Trophoblast cell (in vitro differentiated cells and primary cell): ENCODE results near the gene GAB4. TPM values are rescaled to one million over a fixed set of nuclear protein-coding genes. Genes with fewer than 3 reads are reported as not detected.

Experiments
- DNase-seq, 2 donors: peaks; one replicate each; pipeline ENCODE4 v3.0.0-alpha.2; 2016
- H2AFZ ChIP-seq: 2 replicates; pipeline ENCODE4 v1.6.1; 2013; ENCODE audit warnings: low read length, moderate library complexity, mild to moderate bottlenecking; ENCODE audit not compliant: insufficient read depth, poor library complexity
- H2AK5ac ChIP-seq: 2 replicates; pipeline ENCODE4 v1.6.1; 2013; ENCODE audit warnings: mild to moderate bottlenecking, low read length
- H2BK120ac ChIP-seq: 2 replicates; pipeline ENCODE4 v1.6.1; 2013; ENCODE audit warnings: low read length, mild to moderate bottlenecking, moderate library complexity; ENCODE audit not compliant: insufficient read depth, poor library complexity
- H2BK12ac ChIP-seq: 2 replicates; pipeline ENCODE4 v1.6.1; 2013; ENCODE audit warnings: mild to moderate bottlenecking, low read length, moderate library complexity
- H2BK5ac ChIP-seq: 2 replicates; pipeline ENCODE4 v1.6.1; 2013; ENCODE audit warnings: low read length, low read depth, moderate library complexity, mild to moderate bottlenecking; ENCODE audit not compliant: poor library complexity
- H3K14ac ChIP-seq: 2 replicates; pipeline ENCODE4 v1.6.1; 2013; ENCODE audit warnings: mild to moderate bottlenecking, low read length
- H3K18ac ChIP-seq: 2 replicates; pipeline ENCODE4 v1.6.1; 2013; ENCODE audit warnings: mild to moderate bottlenecking, low read length
- H3K23ac ChIP-seq: 2 replicates; pipeline ENCODE4 v1.6.1; 2013; ENCODE audit warnings: low read length
- H3K27ac ChIP-seq: 2 replicates; pipeline ENCODE4 v1.5.1; 2013; ENCODE audit warnings: low read depth, mild to moderate bottlenecking, inconsistent platforms, low read length, moderate library complexity
- H3K27me3 ChIP-seq: 2 replicates; pipeline ENCODE4 v1.6.1; 2013; ENCODE audit warnings: inconsistent platforms, mild to moderate bottlenecking, low read length, moderate library complexity; ENCODE audit not compliant: insufficient read depth
- H3K36me3 ChIP-seq, 2 experiments: 1 replicate in 1 of 2; 2 replicates in 1 of 2; pipeline ENCODE4 v1.6.1; 2013; ENCODE audit warnings: low read length in 2 of 2, mild to moderate bottlenecking in 2 of 2, moderate library complexity in 1 of 2; ENCODE audit not compliant: insufficient read depth in 2 of 2, control insufficient read depth in 1 of 2
- H3K4ac ChIP-seq: 2 replicates; pipeline ENCODE4 v1.6.1; 2013; ENCODE audit warnings: low read depth, mild to moderate bottlenecking, low read length, moderate library complexity
- H3K4me1 ChIP-seq, 2 experiments: 1 replicate in 1 of 2; 2 replicates in 1 of 2; pipeline ENCODE4 v1.6.1; 2013; ENCODE audit warnings: low read length in 2 of 2, mild to moderate bottlenecking in 2 of 2, moderate library complexity in 1 of 2; ENCODE audit not compliant: insufficient read depth in 2 of 2, control insufficient read depth in 1 of 2
- H3K4me2 ChIP-seq: 2 replicates; pipeline ENCODE4 v1.6.1; 2013; ENCODE audit warnings: inconsistent platforms, mild to moderate bottlenecking, low read length, moderate library complexity
- H3K4me3 ChIP-seq: 2 replicates; pipeline ENCODE4 v1.5.1; 2013; ENCODE audit warnings: mild to moderate bottlenecking, low read depth, low read length, inconsistent platforms
- H3K79me1 ChIP-seq: one replicate; pipeline ENCODE4 v1.6.1; 2013; ENCODE audit warnings: low read length
- H3K79me2 ChIP-seq: 2 replicates; pipeline ENCODE4 v1.6.1; 2013; ENCODE audit warnings: low read length, mild to moderate bottlenecking; ENCODE audit not compliant: control insufficient read depth, insufficient read depth, poor library complexity
- H3K9ac ChIP-seq: 2 replicates; pipeline ENCODE4 v1.6.1; 2013; ENCODE audit warnings: mild to moderate bottlenecking, low read length
- H3K9me3 ChIP-seq: 2 replicates; pipeline ENCODE4 v1.6.1; 2013; ENCODE audit warnings: low read depth, mild to moderate bottlenecking, control low read depth, inconsistent platforms, low read length; ENCODE audit not compliant: insufficient read depth
- H4K12ac ChIP-seq: 2 replicates; pipeline ENCODE4 v1.6.1; 2013; ENCODE audit warnings: low read depth, mild to moderate bottlenecking, low read length, moderate library complexity
- H4K8ac ChIP-seq: 2 replicates; pipeline ENCODE4 v1.6.1; 2013; ENCODE audit warnings: low read depth, mild to moderate bottlenecking, low read length, moderate library complexity
- H4K91ac ChIP-seq: one replicate; pipeline ENCODE4 v1.6.1; 2013; ENCODE audit warnings: low read depth, mild to moderate bottlenecking, low read length, moderate library complexity
- WGBS: extraction: QIAGEN DNeasy Blood & Tissue Kit; methylation state at CpG from one replicate; pipeline ENCODE4 v1.1.7; 2013; ENCODE audit warnings: missing lambda C conversion rate; ENCODE audit not compliant: insufficient read length, insufficient coverage; ENCODE audit errors: extremely low coverage; 5-methylcytosine and 5-hydroxymethylcytosine counted together
- polyA plus RNA-seq: library from polyadenylated mRNA; stranded (reverse); fragments of 200-250 nt; gene quantifications from 2 replicates; pipeline ENCODE4 v1.2.3, GENCODE V29; 2013

GAB4 gene
- not detected in 2 replicates for polyA plus RNA-seq

- no peaks in the 10 kb centered on the region for H3K36me3 ChIP-seq
- no peak within 1 kb of the TSS for H2AK5ac ChIP-seq
- H3K79me2 ChIP-seq, result no peaks in the 10 kb centered on the region
- WGBS, result no CpG with 5 or more reads among the region's 49 CpGs
- no peaks in the 10 kb centered on the region for H3K79me1 ChIP-seq
- no peak within 1 kb of the TSS for H4K8ac ChIP-seq
- no peak within 1 kb of the TSS for H3K4me2 ChIP-seq
- peaks cover 6% of the 10 kb centered on the region for H3K27me3 ChIP-seq
- no peak within 1 kb of the TSS for H2AFZ ChIP-seq
- H3K4ac ChIP-seq, result no peak within 1 kb of the TSS
- no peak within 1 kb of the TSS for H3K27ac ChIP-seq
- H2BK5ac ChIP-seq, result no peak within 1 kb of the TSS
- H2BK12ac ChIP-seq, result no peak within 1 kb of the TSS
- no peak within 1 kb of the TSS for H4K91ac ChIP-seq
- H3K4me1 ChIP-seq, result no peaks in the 10 kb centered on the region
- no peak within 1 kb of the TSS for H2BK120ac ChIP-seq
- no peak within 1 kb of the TSS for H3K14ac ChIP-seq
- no peak within 1 kb of the TSS for H4K12ac ChIP-seq
- DNase-seq, result no peak
- H3K9me3 ChIP-seq, result peaks cover 39% of the 10 kb centered on the region
- H3K9ac ChIP-seq, result no peak within 1 kb of the TSS
- H3K4me3 ChIP-seq, result no peak within 1 kb of the TSS
- no peak within 1 kb of the TSS for H3K23ac ChIP-seq
- H3K18ac ChIP-seq, result no peak within 1 kb of the TSS
Observed at GRCh38 chr22:17007852-17008731, at the start of gene GAB4. Gene GAB4, minus strand, starts transcription at chr22:17008222. Its CDS starts 108 bp downstream, at chr22:17008114.

DNA sequence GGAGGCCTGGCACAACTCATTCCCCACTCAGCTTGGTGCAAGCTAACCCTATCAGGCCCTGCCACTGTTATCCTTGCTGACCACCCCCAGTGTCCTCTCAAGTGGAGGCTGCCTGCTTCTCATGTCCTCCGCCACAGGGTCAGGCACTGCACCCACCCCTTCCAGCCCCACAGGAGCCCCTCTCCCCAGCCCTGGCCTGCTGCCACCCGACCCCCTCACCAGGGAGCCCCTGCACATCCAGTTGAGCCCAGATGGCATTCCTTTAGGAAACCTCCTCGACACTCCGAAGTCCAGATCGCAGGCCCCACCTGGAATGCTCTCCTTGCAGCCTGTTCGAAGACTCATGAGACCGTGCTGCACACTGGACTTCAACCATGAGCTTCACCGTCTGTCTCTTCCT, 48.8 kb upstream of the GAB4 start:
- Histone ChIP-seq H4K91ac (no peak overlapping the region), H2AFZ (no peak overlapping the region), H4K8ac (no peak overlapping the region), H3K4me3 (no peak overlapping the region), H4K12ac (no peak overlapping the region), H3K27ac (no peak overlapping the region), H3K9me3 (no peaks in the 10 kb centered on the region), H2BK12ac (no peak overlapping the region), H3K27me3 (no peaks in the 10 kb centered on the region), H2AK5ac (no peak overlapping the region), H3K9ac (no peak overlapping the region), H3K79me1 (no peaks in the 10 kb centered on the region), H3K14ac (no peak overlapping the region), H3K4ac (no peak overlapping the region), H2BK120ac (no peak overlapping the region), H3K4me2 (no peak overlapping the region), H3K23ac (no peak overlapping the region), H3K36me3 (no peaks in the 10 kb centered on the region), H2BK5ac (no peak overlapping the region), H3K79me2 (no peaks in the 10 kb centered on the region), H3K4me1 (no peaks in the 10 kb centered on the region), H3K18ac (no peak overlapping the region)
- no CpG with 5 or more reads among the region's 8 CpGs for WGBS
- DNase-seq, result no peak

DNA sequence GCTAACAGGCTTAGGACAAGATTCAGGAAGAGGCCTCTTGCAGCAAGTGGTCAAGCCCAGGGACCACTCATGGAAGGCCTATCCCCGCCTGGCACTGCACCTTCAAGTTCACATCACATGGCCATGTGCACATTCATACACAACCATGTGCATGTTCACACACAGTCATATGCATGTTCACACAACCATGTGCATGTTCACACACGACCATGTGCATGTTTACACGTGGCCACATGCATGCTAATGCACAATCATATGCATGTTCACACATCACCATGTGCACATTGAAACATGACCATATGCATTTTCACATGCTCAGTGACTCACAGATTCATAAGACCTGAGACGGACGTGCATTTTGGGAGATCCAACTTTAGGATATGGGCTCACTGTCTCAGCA, 48.0 kb upstream of the GAB4 start:
- Histone ChIP-seq H4K12ac (no peak overlapping the region), H3K27ac (no peak overlapping the region), H3K27me3 (no peaks in the 10 kb centered on the region), H3K4ac (no peak overlapping the region), H3K79me2 (no peaks in the 10 kb centered on the region), H3K4me3 (no peak overlapping the region), H2BK5ac (no peak overlapping the region), H3K9me3 (no peaks in the 10 kb centered on the region), H3K79me1 (no peaks in the 10 kb centered on the region), H3K4me2 (no peak overlapping the region), H2BK120ac (no peak overlapping the region), H4K91ac (no peak overlapping the region), H2AK5ac (no peak overlapping the region), H4K8ac (no peak overlapping the region), H3K14ac (no peak overlapping the region), H3K9ac (no peak overlapping the region), H3K4me1 (no peaks in the 10 kb centered on the region), H2AFZ (no peak overlapping the region), H3K18ac (no peak overlapping the region), H3K23ac (no peak overlapping the region), H2BK12ac (no peak overlapping the region), H3K36me3 (no peaks in the 10 kb centered on the region)
- no peak for DNase-seq
- WGBS, result no CpG with 5 or more reads among the region's 5 CpGs

GRCh38 chr22:17047656-17048055, 39.6 kb upstream of the GAB4 start:
- Histone ChIP-seq H2BK5ac (no peak overlapping the region), H3K4me3 (no peak overlapping the region), H3K14ac (no peak overlapping the region), H3K4me1 (no peaks in the 10 kb centered on the region), H3K9me3 (no peaks in the 10 kb centered on the region), H2AFZ (no peak overlapping the region), H3K27me3 (no peaks in the 10 kb centered on the region), H3K4me2 (no peak overlapping the region), H4K12ac (no peak overlapping the region), H3K9ac (no peak overlapping the region), H3K18ac (no peak overlapping the region), H2BK120ac (no peak overlapping the region), H3K23ac (no peak overlapping the region), H2BK12ac (no peak overlapping the region), H3K27ac (no peak overlapping the region), H3K36me3 (no peaks in the 10 kb centered on the region), H2AK5ac (no peak overlapping the region), H3K4ac (no peak overlapping the region), H3K79me2 (no peaks in the 10 kb centered on the region), H3K79me1 (no peaks in the 10 kb centered on the region), H4K91ac (no peak overlapping the region), H4K8ac (no peak overlapping the region)
- no peak for DNase-seq
- WGBS, result no CpG with 5 or more reads among the region's 1 CpG
